Stomach (tissue), 4 donors: ENCODE measurements around the gene MSI1.

Experiments
- POLR2A ChIP-seq, 4 donors: fragments of 450-650 bp; IDR thresholded peaks; one replicate each; pipeline ENCODE4 v1.6.1; 2016; ENCODE audit warnings: antibody characterized with exemption in 4 of 4, control low read depth in 2 of 4, mild to moderate bottlenecking in 1 of 4, moderate library complexity in 1 of 4
- TF ChIP-seq, protein P1 (sequence below), 7 experiments: fragments of 450-650 bp in 4 of 7; fragments of 200-600 bp in 3 of 7; sonication (generic) in 3 of 7; IDR thresholded peaks; one replicate each; pipeline ENCODE4 v1.5.1; 2016 to 2019; ENCODE audit warnings: antibody characterized with exemption in 7 of 7, control low read depth in 2 of 7, mild to moderate bottlenecking in 1 of 7

DNA sequence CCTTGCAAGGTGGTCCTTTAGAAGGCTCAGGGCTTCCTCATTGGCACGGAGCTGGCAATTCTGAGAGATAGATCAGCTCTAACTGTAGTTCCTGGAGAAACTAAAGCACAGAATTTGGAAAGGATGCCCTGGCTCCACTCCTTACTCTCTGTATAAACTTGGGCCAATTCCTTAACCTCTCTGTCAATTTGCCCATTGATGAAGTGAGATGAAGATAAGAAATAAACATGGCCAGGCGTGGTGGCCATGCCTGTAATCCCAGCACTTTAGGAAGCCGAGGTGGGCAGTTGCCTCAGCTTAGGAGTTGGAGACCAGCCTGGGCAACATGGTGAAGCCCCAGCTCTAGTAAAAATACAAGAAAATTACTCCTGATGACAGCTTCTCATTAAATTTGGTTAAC is 34.9 kb upstream of the MSI1 start:
- TF ChIP-seq POLR2A (IDR thresholded peaks at IDR 0.05), result no peak
- TF ChIP-seq, protein P1, sequence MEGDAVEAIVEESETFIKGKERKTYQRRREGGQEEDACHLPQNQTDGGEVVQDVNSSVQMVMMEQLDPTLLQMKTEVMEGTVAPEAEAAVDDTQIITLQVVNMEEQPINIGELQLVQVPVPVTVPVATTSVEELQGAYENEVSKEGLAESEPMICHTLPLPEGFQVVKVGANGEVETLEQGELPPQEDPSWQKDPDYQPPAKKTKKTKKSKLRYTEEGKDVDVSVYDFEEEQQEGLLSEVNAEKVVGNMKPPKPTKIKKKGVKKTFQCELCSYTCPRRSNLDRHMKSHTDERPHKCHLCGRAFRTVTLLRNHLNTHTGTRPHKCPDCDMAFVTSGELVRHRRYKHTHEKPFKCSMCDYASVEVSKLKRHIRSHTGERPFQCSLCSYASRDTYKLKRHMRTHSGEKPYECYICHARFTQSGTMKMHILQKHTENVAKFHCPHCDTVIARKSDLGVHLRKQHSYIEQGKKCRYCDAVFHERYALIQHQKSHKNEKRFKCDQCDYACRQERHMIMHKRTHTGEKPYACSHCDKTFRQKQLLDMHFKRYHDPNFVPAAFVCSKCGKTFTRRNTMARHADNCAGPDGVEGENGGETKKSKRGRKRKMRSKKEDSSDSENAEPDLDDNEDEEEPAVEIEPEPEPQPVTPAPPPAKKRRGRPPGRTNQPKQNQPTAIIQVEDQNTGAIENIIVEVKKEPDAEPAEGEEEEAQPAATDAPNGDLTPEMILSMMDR (IDR thresholded peaks at IDR 0.05), result no peak
